Kidney capillary endothelial cell (primary cell): ENCODE measurements around the gene DCAF8.

Experiments
- DNase-seq: peaks from one replicate; pipeline ENCODE4 v3.0.0-alpha.2; 2018; ENCODE audit warnings: low spot score

The DCAF8 gene

GRCh38 chr1:160225345-160225744 lies 37.0 kb downstream of the DCAF8 start:
- DNase-seq, result no peak

GRCh38 chr1:160224606-160225005 lies 37.7 kb downstream of the DCAF8 start:
- DNase-seq, result no peak

DNA sequence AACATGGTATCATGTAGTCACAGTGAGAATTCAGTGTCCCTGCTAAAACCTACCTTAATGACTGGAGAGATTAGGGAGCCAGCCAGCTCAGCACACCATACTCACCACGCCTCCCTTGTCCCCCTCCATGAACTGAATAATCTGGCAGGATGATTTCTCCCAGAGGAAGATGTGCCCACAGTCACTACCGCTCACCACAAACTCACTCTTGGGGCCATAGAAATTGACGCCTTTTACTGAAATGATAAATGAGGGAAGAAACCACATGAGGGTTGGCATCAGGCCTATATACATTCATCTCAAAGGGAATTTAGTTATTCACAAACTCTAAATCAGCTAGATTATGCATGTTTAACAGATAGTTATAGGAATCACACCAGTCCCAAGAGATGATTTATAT lies 39.8 kb downstream of the DCAF8 start:
- DNase-seq, result no peak

- no peak for DNase-seq
Measured at GRCh38 chr1:160221089-160221488, 41.3 kb downstream of the DCAF8 start.

GRCh38 chr1:160220301-160220700 lies 42.0 kb downstream of the DCAF8 start:
- no peak for DNase-seq

GRCh38 chr1:160219062-160219929 lies 43.1 kb downstream of the DCAF8 start:
- DNase-seq, result peak; percentile 71

DNA sequence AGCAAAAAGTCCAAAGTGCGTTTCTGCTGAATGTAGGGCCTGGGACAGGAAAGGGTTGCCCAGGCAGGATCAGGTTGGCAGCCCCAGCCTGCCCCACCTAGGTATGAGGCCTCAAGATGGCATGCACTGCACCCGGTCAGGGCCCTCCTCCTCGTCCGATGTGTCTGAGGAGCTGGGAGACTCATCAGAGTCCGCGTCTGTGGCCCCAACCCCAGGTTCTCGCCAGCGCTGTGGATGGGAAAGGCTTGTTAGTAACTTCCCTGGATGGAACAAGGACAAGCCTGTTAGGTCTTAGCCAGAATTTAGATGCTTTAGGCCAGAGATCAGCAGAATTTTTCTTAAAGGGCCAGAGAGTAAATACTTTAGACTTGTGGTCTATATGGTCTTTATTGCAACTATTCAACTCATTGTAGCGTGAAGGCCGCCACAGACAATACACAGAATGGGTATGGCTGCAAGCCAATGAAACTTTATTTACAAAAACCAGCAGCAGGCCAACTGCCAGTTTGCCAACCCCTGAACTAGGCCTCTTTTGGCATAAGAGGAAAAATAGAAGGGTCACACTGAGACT lies 44.8 kb downstream of the DCAF8 start:
- no peak for DNase-seq

DNA sequence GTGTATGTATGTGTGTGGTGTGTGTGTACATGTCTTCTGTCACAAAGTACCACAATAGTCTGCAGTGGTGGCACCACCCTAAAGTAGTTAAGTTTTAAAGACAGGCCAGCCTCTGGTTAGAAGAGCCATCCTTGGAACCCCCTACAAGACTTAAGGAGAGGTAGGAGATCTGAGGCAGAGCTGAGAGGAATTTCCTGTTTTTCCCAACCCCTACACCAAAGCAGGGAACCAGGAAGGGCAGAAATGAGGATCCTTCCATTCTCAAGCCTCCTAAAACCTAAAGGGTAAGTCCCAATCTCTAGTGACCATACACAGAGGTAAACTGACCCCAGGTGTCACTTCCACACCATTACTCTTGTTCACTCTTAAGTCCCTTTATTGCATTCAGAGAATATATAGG lies 46.0 kb downstream of the DCAF8 start:
- no peak for DNase-seq

- no peak for DNase-seq
Measured at GRCh38 chr1:160214481-160215140, 47.7 kb downstream of the DCAF8 start.

DNA sequence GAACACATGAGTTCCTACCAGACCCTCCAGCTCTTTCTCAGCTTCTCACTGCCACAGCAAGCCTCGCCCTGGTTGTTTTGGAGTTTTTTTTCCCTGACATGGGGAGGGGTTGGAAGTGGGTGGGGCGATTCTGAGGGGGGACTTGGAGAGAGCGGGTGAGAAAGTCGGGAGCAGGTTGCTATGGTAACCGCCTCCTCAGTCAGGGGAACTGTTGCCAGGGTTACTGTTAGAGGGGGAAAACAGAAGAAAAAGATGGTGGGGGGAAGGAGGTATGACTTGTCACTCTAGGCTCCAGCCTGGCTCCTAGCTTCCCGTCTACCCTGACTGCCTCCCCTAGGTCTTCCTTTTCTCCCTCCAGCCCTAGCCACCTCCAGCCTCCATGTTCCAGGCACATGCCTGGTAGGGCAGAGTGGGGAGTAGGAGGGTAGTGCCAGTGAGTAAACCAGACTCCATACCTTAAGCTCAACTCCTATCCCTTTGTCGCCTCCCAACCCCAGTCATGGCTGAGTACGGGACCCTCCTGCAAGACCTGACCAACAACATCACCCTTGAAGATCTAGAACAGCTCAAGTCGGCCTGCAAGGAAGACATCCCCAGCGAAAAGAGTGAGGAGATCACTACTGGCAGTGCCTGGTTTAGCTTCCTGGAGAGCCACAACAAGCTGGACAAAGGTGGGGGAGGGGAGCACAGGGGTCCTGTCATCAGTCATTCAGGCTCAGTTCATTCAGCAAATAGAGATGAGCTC lies 51.1 kb downstream of the DCAF8 start:
- DNase-seq, result no peak

DNA sequence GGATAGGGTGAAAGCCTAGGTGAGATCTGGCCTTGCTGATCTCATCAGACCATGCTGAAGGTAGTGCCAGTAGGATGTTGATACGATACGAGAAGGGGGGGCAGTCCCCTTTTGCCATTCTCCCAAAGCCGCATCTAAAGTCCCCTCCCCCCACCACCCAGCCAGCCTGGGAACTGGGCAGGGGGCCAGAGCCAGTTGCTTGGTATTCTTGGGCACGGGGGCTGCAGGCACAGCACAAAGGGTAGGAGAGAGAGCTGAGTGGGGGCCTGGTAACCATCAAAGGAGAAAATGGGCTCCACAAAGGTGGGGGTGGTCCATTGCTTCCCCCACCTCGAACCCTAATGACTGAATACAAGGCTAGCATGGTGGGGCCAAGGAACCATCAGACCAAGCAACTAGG lies 51.8 kb downstream of the DCAF8 start:
- no peak for DNase-seq

DNA sequence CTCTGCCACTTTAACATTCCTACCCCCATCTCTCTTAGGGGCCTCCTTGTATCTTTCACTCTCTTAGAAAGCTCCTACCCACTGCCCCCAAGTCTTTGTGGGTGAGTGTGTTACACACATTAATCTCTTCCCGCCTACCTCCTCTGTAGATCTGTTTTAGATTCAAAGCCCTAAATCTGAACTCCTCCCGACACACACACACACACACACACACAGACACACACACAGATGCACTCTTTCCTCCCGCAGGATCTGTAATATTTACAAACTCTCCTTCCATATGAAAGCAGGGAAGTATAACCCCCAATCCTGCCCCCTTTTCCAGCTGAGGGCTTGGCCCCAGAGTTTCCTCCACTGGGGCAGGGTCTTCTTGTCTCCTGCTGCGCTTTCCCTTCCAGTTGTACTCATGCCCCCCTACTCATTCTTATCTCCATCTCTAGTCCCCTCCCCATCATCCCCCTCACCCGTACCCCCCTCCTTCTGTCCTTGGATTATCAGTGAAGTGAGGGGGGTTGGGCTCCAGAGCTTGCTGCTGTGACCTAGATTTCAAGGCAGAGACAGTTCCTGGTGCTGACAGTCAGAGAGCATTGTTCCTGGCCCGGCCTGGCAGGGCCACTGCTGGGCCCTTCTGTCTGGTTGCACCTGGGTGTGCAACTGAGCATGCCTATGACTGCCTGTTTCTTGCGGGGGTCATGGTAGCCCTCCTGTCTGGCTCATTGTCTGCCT lies 52.9 kb downstream of the DCAF8 start:
- DNase-seq, result no peak

GRCh38 chr1:160208557-160209320 lies 53.6 kb downstream of the DCAF8 start:
- DNase-seq, result no peak

DNA sequence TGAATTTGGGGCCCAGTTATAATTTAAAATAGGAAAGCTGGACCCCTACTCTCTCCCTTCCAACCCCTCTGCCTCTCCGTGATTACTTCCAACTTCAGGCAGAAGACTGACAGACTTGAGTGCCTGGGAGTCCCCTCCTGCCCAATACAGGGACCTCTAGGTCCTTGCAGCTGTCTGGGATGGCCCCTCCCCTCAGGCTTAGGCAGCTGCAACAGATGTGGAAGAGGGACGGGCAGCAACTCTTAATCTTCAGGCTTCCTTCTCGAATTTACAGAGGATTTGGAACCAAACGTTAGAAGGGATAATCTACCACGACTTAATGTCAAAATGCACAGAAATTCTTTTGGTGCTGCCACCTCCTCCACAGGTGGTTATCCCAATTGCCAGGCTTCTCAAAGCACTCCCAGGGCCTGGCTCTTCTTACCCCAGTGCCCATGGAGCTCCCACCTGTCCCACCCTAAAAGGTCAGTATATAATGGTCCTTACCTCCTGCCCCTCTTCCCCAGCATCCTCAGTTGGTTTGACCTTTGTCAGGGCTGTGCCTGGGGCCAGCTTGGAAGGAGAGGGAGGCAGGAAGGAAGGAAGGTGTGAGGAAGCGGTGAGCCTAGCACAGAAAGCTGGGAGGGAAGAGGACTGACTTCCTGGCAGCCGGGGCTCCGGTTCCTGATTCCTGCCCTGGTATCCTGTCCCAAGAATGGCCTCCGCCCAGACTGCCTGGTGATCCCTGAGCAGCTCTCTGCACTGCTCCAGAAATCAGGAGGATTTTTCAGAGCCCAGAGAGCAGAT lies 54.4 kb downstream of the DCAF8 start:
- DNase-seq, result peak; percentile 68

DNA sequence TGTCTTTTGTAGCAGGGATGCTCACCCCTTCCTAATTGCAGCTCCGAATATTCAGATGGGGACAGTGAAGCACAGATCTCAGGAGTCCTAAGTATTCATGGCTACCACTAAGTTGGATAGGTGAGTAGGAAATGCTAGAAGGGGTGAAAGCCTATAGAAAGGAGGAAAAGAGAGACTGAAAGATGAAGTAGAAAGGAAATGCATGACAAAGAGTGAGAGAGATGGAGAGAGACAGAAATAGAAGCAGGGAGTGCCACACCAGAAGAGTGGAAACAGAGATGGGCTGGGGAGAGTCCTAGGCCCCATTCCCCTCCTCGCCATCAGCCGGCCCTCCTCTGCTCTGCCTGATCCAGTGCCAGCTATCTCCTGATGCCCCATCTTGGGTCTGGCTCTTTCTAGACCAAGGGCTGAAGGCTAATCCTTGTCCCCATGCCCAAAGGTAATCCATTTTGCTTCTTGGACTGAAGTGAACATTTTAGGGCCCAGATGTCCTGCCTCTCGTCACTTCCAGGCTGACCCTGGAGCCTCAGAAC lies 55.2 kb downstream of the DCAF8 start:
- no peak for DNase-seq

DNA sequence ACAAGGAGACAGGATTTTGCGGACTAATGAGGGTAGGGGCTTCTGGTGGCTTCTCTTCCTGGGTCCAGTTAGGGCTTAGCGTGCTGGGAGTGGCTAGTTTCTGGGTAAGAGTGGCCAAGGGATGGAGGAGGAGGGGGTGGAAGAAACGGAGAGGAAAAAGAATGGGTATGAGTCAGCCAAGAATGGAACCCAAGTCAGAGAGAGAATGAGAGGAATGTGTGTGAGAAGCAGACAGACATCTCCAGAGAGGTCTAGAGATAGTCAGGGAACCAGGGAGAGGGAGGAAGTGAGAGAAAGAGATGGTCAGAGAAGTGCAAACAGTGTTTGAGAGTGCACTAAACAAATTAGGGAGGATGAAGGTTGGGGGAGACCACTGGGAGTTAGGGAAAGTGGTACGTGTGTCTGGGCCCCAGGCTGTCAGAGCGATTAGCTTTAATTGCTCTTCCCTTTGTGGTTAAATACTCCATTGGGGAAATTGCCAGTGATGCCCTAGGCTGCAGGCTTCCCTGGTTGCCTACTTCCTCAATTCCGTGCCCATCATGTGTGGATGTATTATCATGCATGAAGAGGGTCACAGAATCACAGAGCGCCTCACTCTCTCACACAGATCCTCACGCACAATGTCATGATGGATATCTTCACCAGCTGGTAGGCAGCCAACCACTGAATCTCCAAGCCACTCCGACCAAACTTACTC lies 55.8 kb downstream of the DCAF8 start:
- DNase-seq, result peak; percentile 50

- DNase-seq, result peak; percentile 83
Measured at GRCh38 chr1:160206036-160206389, 56.3 kb downstream of the DCAF8 start.

GRCh38 chr1:160205242-160206035 lies 56.9 kb downstream of the DCAF8 start, which contains the start of gene PEA15:
Gene PEA15 (plus strand): TSS chr1:160205384. CDS start chr1:160211545, 6,161 bp downstream.
- DNase-seq, result peak; percentile 40
